Skin of body (tissue), 2 donors: ENCODE data around the gene KRT7. TPM values are rescaled to one million over a fixed set of nuclear protein-coding genes. Genes with fewer than 3 reads are reported as not detected.

ENCODE experiments used
- DNase-seq: peaks from one replicate; lab custom pipeline; 2025; lab: John Stamatoyannopoulos, UW
- total RNA-seq: library from RNA; depleted of rRNA; stranded (reverse); fragments of >200 nt; gene quantifications from one replicate; pipeline ENCODE4 v1.2.3, GENCODE V29; 2014

The KRT7 gene
- total RNA-seq, 1 donor from 2014 or later = 10.4 TPM

- DNase-seq = no peak
Measured at GRCh38 chr12:52296572-52297215, 63.7 kb downstream of the KRT7 start.

Other genes starting within 250 kb of the KRT7 start
- gene TAMALIN, start 226.3 kb upstream of the KRT7 start, total RNA-seq = 17.0 TPM
- 138 TPM for gene NR4A1, start 181.8 kb upstream of the KRT7 start, total RNA-seq
- 24.5 TPM for gene ATG101, start 163.3 kb upstream of the KRT7 start, total RNA-seq
- not detected for gene SMIM41, start 153.5 kb upstream of the KRT7 start, total RNA-seq
- gene KRT80, start 41.2 kb upstream of the KRT7 start, total RNA-seq = 39.5 TPM
- 40.8 TPM for gene KRT86, start 41.4 kb downstream of the KRT7 start, total RNA-seq
- 27.8 TPM for gene KRT81, start 58.3 kb downstream of the KRT7 start, total RNA-seq
- 18.8 TPM for gene KRT83, start 88.2 kb downstream of the KRT7 start, total RNA-seq
- 98.6 TPM for gene KRT85, start 134.2 kb downstream of the KRT7 start, total RNA-seq
- 0.10 TPM for gene KRT84, start 152.4 kb downstream of the KRT7 start, total RNA-seq
- 15.8 TPM for gene KRT82, start 173.1 kb downstream of the KRT7 start, total RNA-seq
- gene KRT75, start 201.1 kb downstream of the KRT7 start, total RNA-seq = 84.8 TPM
- gene KRT6B, start 218.9 kb downstream of the KRT7 start, total RNA-seq = 204 TPM
- 3.5 TPM for gene KRT6C, start 240.6 kb downstream of the KRT7 start, total RNA-seq